OCI-LY1 (cell line): ENCODE results near the gene C17orf50.

Experiments used
- EZH2 ChIP-seq: fragments of 200-600 bp; sonication (generic), shearing (Covaris generic); IDR thresholded peaks from 2 replicates; pipeline ENCODE4 v1.8.0; 2017; ENCODE audit warnings: borderline replicate concordance, mixed run types, mild to moderate bottlenecking, antibody characterized with exemption, low read length, moderate library complexity, mixed read lengths
- TF ChIP-seq, protein P1 (sequence below): fragments of 200-600 bp; sonication (generic), shearing (Covaris generic); IDR thresholded peaks from 2 replicates; pipeline ENCODE4 v1.5.1; 2017; ENCODE audit warnings: mild to moderate bottlenecking, antibody characterized with exemption, low read length, moderate library complexity, mixed read lengths

DNA sequence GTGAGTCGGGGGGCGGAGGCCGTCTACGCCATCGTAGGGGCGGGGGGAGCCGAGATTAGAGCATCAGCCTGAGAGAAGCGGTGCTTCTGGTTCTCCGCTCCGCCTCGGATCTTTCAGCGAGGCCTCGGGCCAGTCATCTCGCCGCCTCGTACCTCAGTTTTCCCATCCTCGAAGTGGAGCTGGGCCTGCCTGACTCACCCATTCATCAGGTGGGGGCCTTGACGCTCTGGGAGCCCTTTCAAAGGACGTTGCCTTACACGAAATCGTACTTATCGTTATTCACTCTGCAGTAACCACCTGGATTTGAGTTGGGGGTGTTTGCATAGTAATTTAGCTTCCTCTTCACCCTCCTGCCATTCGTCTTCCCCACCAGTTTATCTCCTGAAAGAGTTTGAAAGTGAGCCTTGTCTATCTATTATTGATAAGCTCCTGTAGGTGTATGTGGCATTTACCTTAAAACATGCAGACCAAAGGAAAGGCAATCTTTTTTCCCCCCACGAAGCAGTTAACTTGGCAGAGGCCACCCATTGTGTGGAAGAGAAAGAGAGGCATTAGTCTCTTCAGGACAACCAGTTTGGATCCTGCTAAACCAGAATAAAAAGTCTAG, 49.3 kb downstream of the C17orf50 start:
- TF ChIP-seq, protein P1, sequence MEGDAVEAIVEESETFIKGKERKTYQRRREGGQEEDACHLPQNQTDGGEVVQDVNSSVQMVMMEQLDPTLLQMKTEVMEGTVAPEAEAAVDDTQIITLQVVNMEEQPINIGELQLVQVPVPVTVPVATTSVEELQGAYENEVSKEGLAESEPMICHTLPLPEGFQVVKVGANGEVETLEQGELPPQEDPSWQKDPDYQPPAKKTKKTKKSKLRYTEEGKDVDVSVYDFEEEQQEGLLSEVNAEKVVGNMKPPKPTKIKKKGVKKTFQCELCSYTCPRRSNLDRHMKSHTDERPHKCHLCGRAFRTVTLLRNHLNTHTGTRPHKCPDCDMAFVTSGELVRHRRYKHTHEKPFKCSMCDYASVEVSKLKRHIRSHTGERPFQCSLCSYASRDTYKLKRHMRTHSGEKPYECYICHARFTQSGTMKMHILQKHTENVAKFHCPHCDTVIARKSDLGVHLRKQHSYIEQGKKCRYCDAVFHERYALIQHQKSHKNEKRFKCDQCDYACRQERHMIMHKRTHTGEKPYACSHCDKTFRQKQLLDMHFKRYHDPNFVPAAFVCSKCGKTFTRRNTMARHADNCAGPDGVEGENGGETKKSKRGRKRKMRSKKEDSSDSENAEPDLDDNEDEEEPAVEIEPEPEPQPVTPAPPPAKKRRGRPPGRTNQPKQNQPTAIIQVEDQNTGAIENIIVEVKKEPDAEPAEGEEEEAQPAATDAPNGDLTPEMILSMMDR = no peak
- no peak for TF ChIP-seq EZH2
